GOT3 (cell line): ENCODE measurements around the gene KRT85.
"Not testable (repeated sequence)": the region's sequence is repeated elsewhere in the genome, so short reads cannot be mapped to it uniquely, and the experiment has no call there.

ENCODE experiments used
- DNase-seq: peaks from one replicate; lab custom pipeline; 2025; ENCODE audit warnings: mixed read lengths; lab: John Stamatoyannopoulos, UW

The KRT85 gene

GRCh38 chr12:52366738-52367485, at the start of gene KRT85:
Gene KRT85, minus strand, starts transcription at chr12:52367481. Its CDS starts 76 bp downstream, at chr12:52367405.
- DNase-seq = no peak

GRCh38 chr12:52416795-52417194, 49.5 kb upstream of the KRT85 start:
- no peak for DNase-seq

DNA sequence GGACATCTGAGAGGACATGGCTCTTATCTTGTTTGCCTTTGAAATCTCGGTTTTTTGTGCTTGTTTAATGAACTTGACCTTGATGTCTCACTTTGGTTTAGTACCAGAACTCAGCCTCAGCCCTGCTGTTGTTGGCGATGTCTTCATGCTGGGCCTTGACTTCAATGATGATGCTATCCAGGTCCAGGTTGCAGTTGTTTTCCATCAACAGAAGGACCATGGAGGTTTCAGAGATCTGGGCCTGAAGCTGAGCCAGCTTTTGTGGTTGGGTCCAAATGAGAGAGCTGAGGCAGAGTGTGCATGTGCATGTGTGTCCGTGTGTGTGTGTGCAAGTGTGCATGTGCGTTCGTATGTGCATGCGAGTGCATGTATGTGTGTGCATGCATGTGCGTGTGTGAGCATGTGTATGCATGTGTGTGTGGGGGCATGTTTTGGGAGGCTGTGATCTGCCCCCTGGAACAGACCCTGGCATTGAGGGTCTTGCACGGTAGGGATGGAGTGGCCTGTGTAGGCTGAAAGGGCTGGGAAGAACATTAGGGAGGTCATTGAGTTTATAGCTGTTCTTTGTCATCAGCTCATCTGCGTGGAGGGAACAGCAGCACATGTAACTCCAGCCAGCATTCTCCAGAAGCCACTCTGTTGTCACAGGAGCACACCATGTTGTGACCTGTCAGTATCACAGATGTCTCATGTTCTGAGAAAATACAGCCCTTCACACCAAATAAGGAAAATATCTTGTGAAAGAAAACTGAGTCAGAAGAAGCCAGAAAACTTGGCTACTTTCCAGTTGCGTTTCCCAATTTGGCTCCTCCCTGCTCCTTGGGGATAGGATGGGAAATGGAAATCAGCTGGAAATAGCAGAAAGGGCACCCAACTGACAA, 48.8 kb upstream of the KRT85 start:
- DNase-seq = no peak

DNA sequence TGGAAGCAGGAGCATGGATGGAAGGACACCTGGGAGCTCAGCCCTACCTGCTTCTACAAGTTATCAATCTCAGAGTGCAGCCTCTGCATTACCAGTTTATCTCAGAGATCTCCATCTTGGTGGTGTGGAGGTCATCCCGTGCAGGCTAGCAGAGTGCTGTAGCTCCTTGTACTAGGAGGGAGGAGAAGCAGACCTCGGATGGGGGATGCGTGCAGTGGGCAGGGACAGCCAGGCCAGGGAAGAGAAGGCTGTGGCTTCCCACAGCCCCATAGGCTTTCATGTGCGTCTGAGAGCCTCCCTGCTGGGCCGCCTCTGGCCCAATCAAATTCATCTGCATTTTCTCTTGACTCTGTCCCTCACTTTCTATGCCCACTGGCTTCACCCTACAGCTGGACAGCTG, 47.7 kb upstream of the KRT85 start:
- no peak for DNase-seq

DNA sequence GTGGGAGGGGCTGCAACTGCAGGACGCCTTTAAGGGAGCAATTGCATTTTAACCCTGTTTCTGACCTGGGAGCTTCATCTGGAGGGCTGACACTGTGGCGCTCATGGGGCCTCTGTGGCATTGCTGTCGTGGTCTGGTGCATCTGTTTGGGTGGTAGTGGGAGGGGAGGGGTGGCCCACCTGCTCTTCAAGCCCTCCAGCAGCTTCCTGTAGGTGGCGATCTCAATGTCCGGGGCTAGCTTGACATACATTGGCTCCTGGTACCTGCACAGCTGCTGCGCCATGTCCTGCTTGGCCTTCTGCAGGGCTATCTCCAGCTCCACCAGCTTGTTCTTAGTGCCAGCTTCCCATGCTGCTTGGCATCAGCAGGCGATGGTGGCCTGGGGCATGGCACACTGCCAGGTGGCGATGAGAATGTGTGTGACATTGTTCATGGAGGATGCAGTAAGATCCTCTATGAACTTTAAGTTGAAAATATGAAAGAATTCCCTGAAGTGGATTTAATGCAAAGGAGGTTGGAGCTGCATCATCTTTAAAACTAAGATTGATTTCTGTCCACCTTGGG, 46.6 kb upstream of the KRT85 start:
- no peak for DNase-seq

DNA sequence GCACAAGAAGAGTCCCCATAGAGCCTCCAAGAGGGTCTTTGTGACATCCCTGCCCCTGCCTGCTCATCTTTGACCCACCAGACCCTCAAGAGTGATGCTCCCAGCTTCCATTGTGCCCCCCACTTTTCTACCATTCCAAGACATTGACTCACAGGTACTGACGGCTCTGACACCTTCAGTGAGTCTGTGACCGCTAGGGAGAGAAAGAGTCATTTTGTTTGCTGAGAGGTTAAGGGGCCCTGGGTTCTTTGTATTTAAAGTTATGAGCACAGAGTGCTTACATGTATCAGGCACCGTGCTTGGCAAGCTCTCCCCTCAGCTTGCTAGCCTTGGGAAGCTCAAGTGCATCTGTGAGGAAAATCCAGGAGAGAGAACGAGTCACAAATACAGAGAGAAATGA, 45.9 kb upstream of the KRT85 start:
- no peak for DNase-seq

DNA sequence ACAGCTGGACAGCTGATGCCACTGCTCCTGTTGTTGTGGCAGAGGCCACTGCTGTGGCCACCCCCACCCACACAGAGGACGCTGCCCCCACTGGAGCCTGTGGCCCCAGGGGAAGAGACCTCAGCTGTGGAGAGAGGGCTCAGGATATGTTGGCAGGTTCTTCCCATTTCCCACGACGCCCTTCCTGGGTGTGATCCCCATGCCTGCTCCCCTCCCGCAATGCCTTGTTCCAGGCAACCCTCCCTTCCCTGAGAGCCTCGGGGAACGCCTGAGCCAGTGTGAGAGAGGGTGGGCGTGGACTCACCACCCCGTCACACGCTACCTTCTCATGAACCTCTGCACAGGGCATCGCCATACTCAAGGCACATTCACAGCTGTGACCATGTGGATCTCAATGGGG, 44.5 kb upstream of the KRT85 start:
- no peak for DNase-seq

DNA sequence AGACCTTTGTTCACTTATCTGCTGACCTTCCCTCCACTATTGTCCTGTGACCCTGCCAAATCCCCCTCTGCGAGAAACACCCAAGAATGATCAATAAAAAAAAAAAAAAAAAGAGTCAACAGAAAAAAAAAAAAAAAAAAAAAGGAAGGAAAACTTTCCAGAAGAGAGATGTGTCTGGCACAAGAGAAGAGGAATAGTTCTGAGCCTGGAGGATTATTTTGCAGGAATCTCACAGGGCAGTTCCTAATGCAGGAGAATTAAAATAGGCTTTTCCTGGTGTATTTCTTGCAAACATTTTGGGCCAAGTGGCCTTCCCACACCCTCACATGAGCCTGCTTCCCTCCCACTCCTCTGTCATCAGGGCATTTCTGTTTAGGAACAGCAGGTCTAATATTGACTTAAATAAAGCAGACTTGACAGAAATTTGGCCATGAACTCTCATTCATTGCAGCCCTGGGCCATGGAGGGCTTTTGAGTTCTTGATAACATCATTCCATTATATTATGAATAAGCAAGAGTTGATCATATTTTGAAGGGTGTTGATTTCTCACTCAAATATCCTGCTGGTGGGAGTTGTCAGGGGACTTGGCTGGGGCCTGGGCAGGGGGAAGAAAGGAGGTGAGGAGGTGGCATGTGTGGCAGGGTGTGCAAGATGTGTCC, 43.4 kb upstream of the KRT85 start:
- DNase-seq = not testable (repeated sequence)

- DNase-seq = no peak
These were observed 40.6 kb upstream of the KRT85 start for GRCh38 chr12:52407918-52408317.

DNA sequence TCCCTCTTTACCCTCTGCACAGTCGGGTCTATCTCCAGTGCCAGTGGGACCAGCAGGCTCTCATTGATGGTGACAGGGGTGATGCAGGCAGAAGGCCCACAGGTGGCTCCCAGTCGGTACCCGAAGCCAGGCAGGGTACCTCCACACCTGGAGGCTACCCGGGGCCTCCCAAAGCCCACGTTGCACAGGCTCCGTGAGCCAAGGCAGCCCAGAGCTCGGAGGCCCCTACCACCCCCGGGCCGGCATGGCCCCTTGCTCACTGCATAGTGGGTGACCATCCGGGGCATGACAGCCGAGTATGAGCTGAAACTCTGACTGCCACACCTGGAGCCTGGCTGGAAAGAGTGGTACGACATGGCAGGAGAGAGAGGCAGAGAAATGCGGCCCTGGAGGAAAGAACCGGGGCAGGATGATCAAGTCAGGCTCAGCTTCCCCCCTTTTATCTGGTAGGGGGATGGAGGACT, 38.7 kb upstream of the KRT85 start, which contains the start of gene KRT82:
KRT82 (minus strand) TSS at position 414 of the 464 bp plus-strand sequence; CDS start at position 356, 58 bp downstream.
- no peak for DNase-seq

DNA sequence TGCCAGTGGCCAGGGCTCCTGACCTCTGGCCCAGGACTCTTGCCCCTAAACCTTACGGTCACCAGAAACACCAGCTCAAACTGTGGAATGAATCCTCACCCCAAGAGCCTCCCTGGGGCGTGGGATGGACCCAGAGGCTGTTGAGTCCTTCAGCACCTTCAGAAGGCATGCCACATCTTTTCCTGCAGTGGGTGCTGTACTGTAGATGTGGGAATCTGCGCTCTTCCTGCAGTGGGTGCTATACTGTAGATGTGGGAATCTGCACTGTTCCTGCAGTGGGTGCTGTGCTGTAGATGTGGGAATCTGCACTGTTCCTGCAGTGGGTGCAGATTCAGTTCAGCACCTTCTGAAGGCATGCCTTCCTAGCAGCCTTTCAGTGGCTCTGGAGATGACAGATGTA, 37.7 kb upstream of the KRT85 start:
- no peak for DNase-seq

DNA sequence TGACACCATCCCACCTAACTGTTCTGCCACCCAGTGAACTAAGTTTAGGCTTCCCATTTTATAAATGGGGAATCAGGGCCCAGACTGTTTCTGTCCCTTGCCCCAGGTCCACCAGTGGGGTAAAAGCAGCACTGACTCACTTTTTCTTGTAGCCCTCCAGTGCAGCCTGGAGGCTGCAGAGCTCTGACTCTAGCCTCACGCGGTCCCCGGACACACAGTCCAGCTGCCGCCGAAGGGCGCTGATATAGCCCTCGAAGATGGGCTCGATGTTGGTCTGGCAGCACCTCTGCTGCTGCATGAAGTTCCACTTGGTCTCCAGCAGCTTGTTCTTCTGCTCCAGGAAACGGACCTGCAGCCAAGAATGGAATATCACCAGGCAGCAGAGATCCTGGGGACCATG, 36.3 kb upstream of the KRT85 start:
- DNase-seq = no peak

GRCh38 chr12:52402873-52403540, 35.7 kb upstream of the KRT85 start:
- DNase-seq = no peak

- DNase-seq = no peak
These were observed 35.1 kb upstream of the KRT85 start for GRCh38 chr12:52402377-52402776.

GRCh38 chr12:52401926-52402325, 34.6 kb upstream of the KRT85 start:
- DNase-seq = no peak

- DNase-seq = no peak
These were observed 34.2 kb upstream of the KRT85 start for GRCh38 chr12:52401526-52401925.

GRCh38 chr12:52400906-52401305, 33.6 kb upstream of the KRT85 start:
- no peak for DNase-seq

DNA sequence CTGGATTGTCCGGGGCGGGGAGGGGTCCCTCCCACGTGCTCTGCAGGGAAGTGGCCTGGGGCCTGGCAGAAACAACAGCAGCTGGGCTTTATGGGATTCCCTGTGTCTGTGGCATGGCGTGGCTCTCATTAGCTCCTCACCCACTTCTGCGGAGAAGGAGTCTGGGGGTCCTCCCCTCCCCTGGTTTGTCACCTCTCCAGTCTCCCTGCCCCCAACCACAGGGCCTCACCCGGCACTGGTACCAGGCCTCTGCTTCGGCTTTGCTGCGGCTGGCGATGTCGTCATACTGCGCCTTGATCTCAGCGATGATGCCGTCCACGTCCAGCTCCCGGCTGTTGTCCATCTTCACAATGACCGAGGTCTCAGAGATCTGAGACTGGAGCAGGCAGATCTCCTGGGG, 32.5 kb upstream of the KRT85 start:
- no peak for DNase-seq

DNA sequence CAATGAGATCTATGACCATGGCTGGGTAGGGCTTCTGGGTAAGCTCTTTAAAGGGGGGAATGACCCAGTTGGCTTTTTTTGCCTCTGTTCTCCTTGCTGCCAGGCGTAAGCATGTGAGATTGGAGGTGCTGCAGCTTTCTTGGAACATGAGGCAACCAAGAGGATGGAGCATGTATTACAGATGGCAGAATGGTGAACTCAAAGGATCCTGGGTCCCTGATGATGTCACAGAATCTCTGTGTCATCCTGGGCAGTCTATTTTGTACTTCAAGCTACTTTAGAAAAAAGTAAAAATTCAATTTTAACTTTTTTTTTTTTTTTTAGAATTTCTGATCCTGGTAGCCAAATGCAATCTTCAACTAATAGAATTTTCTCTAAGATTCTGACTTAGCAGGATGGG, 30.9 kb upstream of the KRT85 start:
- no peak for DNase-seq

DNA sequence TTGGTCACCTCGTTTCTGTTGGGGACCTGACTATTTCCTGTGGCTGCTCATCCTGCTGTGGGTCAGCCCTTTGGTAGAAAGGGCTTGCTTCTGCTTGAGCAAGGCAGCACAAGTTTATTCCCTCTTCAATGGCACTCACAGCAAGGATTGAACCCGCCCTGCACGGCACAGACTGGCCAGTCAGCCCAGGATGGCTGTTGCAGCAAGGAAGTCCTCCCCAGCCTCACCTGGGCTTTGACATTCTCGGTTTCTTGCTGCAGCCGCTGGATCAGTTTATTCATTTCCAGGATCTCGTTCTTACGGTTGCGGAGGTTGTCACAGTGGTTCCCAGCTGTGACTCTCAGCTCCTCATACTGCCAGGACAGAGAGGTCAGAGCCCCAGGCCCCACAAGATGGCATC, 29.4 kb upstream of the KRT85 start:
- DNase-seq = no peak

DNA sequence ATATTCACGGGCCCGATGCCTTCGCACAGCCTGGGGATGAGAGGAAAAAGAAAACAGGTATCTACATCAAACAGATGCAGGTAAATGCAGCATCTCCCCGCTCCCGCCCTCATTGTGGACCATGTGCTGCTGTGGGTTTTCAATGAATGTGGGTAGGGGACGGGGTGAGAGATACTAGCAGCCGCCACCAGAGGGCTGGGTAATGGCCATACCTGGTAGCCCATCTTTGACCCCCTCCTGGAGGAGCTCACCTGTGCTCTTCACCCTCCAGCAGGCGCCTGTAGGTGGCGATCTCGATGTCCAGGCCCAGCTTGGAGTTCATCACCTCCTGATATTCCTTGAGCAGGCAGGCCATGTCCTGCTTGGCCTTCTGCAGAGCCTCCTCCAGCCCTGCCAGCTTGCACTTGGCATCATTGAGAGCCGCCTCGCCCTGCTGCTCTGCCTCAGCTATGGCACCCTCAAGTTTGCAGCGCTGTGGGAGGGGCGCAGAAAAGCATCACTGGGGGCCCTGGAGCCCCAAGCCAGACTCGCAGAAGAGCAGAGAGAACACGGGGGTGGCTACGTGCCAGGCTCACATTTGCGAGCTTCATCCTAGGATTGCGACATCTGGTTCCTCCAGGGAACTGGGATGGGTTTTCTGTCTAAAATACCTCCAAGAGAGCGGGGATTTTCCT, 28.6 kb upstream of the KRT85 start:
- DNase-seq = no peak
